HCT116 (cell line): ENCODE data around the gene RETSAT. TPM values are rescaled to one million over a fixed set of nuclear protein-coding genes. Genes with fewer than 3 reads are reported as not detected.
"Not testable (repeated sequence)": the region's sequence is repeated elsewhere in the genome, so short reads cannot be mapped to it uniquely, and the experiment has no call there.

Experiments used
- ATAC-seq: fragments of 200-7000 bp; cut with Tn5 transposase; 2 replicates; pipeline ENCODE4 v1.9.1; 2020; ENCODE audit warnings: mild to moderate bottlenecking, moderate library complexity
- BruUV-seq: library from RNA; stranded (reverse); fragments of 400-500 nt; replicated peaks from 2 replicates; lab custom pipeline; 2021; lab: Mats Ljungman, UMichigan
- CTCF ChIA-PET: fragments of 300-600 bp; sonication (Branson Sonifier 250); formaldehyde crosslinking; loops from one replicate; lab custom pipeline; 2021; ENCODE audit warnings: antibody characterized with exemption; lab: Charles Lee
- POLR2A ChIA-PET: fragments of 300-600, 350-600 bp; sonication (Branson Sonifier 250); formaldehyde crosslinking; loops from one replicate; lab custom pipeline; 2021; ENCODE audit warnings: antibody characterized with exemption; lab: Charles Lee
- RAD21 ChIA-PET, 2 experiments: fragments of 300-600 bp; sonication (Branson Sonifier 250); formaldehyde crosslinking; loops; one replicate each; lab custom pipeline; 2023; ENCODE audit warnings: low total read pairs in 2 of 2; ENCODE audit not compliant: uncharacterized antibody in 2 of 2, unreplicated experiment in 2 of 2, low non-redundant PET in 1 of 2; lab: Charles Lee
- DNase-seq: peaks from one replicate; pipeline ENCODE4 v3.0.0-alpha.2; 2010; ENCODE audit warnings: low read depth, low spot score
- H2AFZ ChIP-seq: fragments of 200-600 bp; shearing (Covaris generic), sonication (generic); 2 replicates; pipeline ENCODE4 v1.6.1; 2017; ENCODE audit warnings: low read depth, mixed run types, mixed read lengths, antibody characterized with exemption, low read length; ENCODE audit not compliant: poor library complexity, severe bottlenecking
- H3K27ac ChIP-seq: 2 replicates; pipeline ENCODE4 v1.5.1; 2012; ENCODE audit warnings: low read depth, low read length
- H3K27me3 ChIP-seq: fragments of 200-600 bp; sonication (generic); 2 replicates; pipeline ENCODE4 v1.6.1; 2016; ENCODE audit warnings: mixed run types, low read length, mixed read lengths; ENCODE audit not compliant: insufficient read depth
- H3K36me3 ChIP-seq, 2 experiments: fragments of 200-500 bp in 1 of 2; fragments of 200-600 bp in 1 of 2; sonication (Bioruptor generic) in 1 of 2; sonication (generic) in 1 of 2; 2 replicates each; pipeline versions ENCODE4 v1.5.1 to v1.6.1; 2014 to 2016; ENCODE audit warnings: low read length in 2 of 2, inconsistent platforms in 1 of 2, mixed read lengths in 1 of 2, mixed run types in 1 of 2; ENCODE audit not compliant: insufficient read depth in 2 of 2, control insufficient read depth in 1 of 2
- H3K4me1 ChIP-seq, 2 experiments: fragments of 200-600 bp in 1 of 2; sonication (generic) in 1 of 2; 2 replicates each; pipeline versions ENCODE4 v1.5.1 to v1.6.1; 2012 to 2017; ENCODE audit warnings: low read length in 2 of 2, inconsistent platforms in 1 of 2, mild to moderate bottlenecking in 1 of 2, mixed read lengths in 1 of 2, mixed run types in 1 of 2, moderate library complexity in 1 of 2; ENCODE audit not compliant: insufficient read depth in 2 of 2, control insufficient read depth in 1 of 2
- H3K4me2 ChIP-seq: fragments of 200-600 bp; sonication (generic); 2 replicates; pipeline ENCODE4 v1.6.1; 2017; ENCODE audit warnings: mixed run types, low read length, mixed read lengths
- H3K4me3 ChIP-seq, 2 experiments: fragments of 200-600 bp in 1 of 2; sonication (generic) in 1 of 2; replicated peaks in 1 of 2; 2 replicates each; pipeline ENCODE4 v1.5.1; 2011 to 2016; ENCODE audit warnings: low read length in 2 of 2, control low read depth in 1 of 2, low read depth in 1 of 2, mild to moderate bottlenecking in 1 of 2, mixed read lengths in 1 of 2, mixed run types in 1 of 2
- H3K79me2 ChIP-seq: fragments of 200-600 bp; sonication (generic); 2 replicates; pipeline ENCODE4 v1.6.1; 2017; ENCODE audit warnings: mild to moderate bottlenecking, mixed run types, low read length, moderate library complexity, mixed read lengths; ENCODE audit not compliant: insufficient read depth
- H3K9ac ChIP-seq: fragments of 200-600 bp; sonication (generic); 2 replicates; pipeline ENCODE4 v1.6.1; 2016; ENCODE audit warnings: low read length, mixed read lengths
- H3K9me2 ChIP-seq: fragments of 200-600 bp; sonication (generic), shearing (Covaris generic); 2 replicates; pipeline ENCODE4 v1.6.1; 2017; ENCODE audit warnings: mixed run types, mild to moderate bottlenecking, moderate library complexity; ENCODE audit not compliant: insufficient read depth
- H3K9me3 ChIP-seq, 2 experiments: fragments of 200-500 bp in 1 of 2; fragments of 200-600 bp in 1 of 2; sonication (Bioruptor generic) in 1 of 2; sonication (generic) in 1 of 2; 2 replicates each; pipeline ENCODE4 v1.6.1; 2014 to 2017; ENCODE audit warnings: low read length in 2 of 2, mixed read lengths in 2 of 2, inconsistent platforms in 1 of 2, low read depth in 1 of 2, mild to moderate bottlenecking in 1 of 2, mixed run types in 1 of 2, moderate library complexity in 1 of 2; ENCODE audit not compliant: control insufficient read depth in 1 of 2, insufficient read depth in 1 of 2
- H4K20me1 ChIP-seq: fragments of 200-600 bp; sonication (generic), shearing (Covaris generic); 2 replicates; pipeline ENCODE4 v1.6.1; 2017; ENCODE audit warnings: mixed run types, mild to moderate bottlenecking, moderate library complexity; ENCODE audit not compliant: insufficient read depth
- CBX3 ChIP-seq: IDR thresholded peaks from 2 replicates; pipeline ENCODE4 v1.6.1; 2012; ENCODE audit warnings: low read depth
- CEBPB ChIP-seq: IDR thresholded peaks from 2 replicates; pipeline ENCODE4 v1.6.1; 2012; ENCODE audit warnings: low read depth
- ELF1 ChIP-seq: IDR thresholded peaks from 2 replicates; pipeline ENCODE4 v1.6.1; 2012; ENCODE audit warnings: low read depth, borderline replicate concordance
- EZH2 ChIP-seq: fragments of 200-600 bp; sonication (generic); IDR thresholded peaks from 2 replicates; pipeline ENCODE4 v1.6.1; 2017; ENCODE audit warnings: antibody characterized with exemption, mixed run types
- RAD21 ChIP-seq: IDR thresholded peaks from 2 replicates; pipeline ENCODE4 v1.6.1; 2012; ENCODE audit warnings: low read depth, mild to moderate bottlenecking
- SRF ChIP-seq: IDR thresholded peaks from 2 replicates; pipeline ENCODE4 v1.6.1; 2012; ENCODE audit warnings: low read depth
- YY1 ChIP-seq: IDR thresholded peaks from 2 replicates; pipeline ENCODE4 v1.6.1; 2011; ENCODE audit warnings: low read length, low read depth, moderate library complexity, mild to moderate bottlenecking; ENCODE audit not compliant: insufficient replicate concordance; ENCODE audit errors: extremely low read depth
- intact Hi-C: fragments of 100-400 bp; cut with micrococcal nuclease; formaldehyde crosslinking; loops from 2 replicates; pipeline ENCODE4 v1.10.0; 2022
- total RNA-seq: library from RNA; stranded (reverse); gene quantifications from one replicate; pipeline ENCODE4 v1.2.1, GENCODE V29; 2021; ENCODE audit not compliant: unreplicated experiment
- TF ChIP-seq, protein P1 (sequence below): IDR thresholded peaks from 2 replicates; pipeline ENCODE4 v1.6.1; 2012; ENCODE audit warnings: low read depth

Gene RETSAT
- total RNA-seq, 1 experiment from 2014 or later: 59.7 TPM

DNA sequence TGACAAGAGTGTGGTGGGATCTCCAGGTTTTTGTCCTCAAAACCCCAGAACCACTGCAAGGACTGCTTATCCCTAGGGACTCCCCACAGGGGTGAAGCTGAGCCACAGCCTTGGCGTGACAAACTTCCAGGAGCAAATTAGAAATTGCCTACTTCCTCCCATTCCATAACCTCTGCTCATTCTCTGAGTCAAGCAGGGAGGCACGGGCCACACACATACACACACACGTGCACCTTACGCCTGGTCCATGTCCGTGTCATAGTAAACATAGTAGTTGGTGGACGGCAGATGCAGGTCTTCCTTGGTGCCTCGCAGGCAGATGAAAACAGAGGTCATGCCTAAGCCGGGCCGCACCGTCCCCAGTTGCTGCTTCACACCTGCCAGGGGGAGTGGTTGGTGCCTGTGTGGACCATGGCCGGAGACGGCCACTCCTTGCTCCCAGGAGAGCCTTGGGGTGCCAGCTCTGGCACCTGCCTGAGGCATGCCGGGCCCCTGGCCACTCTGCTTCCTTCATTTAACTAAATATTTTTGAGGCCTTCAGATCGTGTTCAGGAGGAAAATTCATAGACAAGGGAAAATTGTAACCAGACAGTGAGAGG, 9.9 kb downstream of the RETSAT start:
- Histone ChIP-seq H3K9ac (no peak overlapping the region), H3K9me2 (no peaks in the 10 kb centered on the region), H3K9me3 (no peaks in the 10 kb centered on the region), H2AFZ (no peak overlapping the region), H3K27me3 (no peaks in the 10 kb centered on the region), H3K4me2 (no peak overlapping the region), H3K4me1 (no peaks in the 10 kb centered on the region), H3K79me2 (no peaks in the 10 kb centered on the region), H3K27ac (no peak overlapping the region), H3K36me3 (peaks cover 8 to 24% of the 10 kb centered on the region in 2 experiments; a peak in 3 of 4 replicates), H3K4me3 (no peak overlapping the region), H4K20me1 (no peaks in the 10 kb centered on the region)
- no peak for ATAC-seq
- TF ChIP-seq EZH2 (no peak), SRF (no peak), ELF1 (no peak), CBX3 (no peak), YY1 (no peak), RAD21 (no peak), CEBPB (no peak)
- TF ChIP-seq, protein P1, sequence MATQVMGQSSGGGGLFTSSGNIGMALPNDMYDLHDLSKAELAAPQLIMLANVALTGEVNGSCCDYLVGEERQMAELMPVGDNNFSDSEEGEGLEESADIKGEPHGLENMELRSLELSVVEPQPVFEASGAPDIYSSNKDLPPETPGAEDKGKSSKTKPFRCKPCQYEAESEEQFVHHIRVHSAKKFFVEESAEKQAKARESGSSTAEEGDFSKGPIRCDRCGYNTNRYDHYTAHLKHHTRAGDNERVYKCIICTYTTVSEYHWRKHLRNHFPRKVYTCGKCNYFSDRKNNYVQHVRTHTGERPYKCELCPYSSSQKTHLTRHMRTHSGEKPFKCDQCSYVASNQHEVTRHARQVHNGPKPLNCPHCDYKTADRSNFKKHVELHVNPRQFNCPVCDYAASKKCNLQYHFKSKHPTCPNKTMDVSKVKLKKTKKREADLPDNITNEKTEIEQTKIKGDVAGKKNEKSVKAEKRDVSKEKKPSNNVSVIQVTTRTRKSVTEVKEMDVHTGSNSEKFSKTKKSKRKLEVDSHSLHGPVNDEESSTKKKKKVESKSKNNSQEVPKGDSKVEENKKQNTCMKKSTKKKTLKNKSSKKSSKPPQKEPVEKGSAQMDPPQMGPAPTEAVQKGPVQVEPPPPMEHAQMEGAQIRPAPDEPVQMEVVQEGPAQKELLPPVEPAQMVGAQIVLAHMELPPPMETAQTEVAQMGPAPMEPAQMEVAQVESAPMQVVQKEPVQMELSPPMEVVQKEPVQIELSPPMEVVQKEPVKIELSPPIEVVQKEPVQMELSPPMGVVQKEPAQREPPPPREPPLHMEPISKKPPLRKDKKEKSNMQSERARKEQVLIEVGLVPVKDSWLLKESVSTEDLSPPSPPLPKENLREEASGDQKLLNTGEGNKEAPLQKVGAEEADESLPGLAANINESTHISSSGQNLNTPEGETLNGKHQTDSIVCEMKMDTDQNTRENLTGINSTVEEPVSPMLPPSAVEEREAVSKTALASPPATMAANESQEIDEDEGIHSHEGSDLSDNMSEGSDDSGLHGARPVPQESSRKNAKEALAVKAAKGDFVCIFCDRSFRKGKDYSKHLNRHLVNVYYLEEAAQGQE: no peak
- intact Hi-C loops: no loop called here
- ChIA-PET RAD21 (no interaction called here), POLR2A (no interaction called here), CTCF (no interaction called here)
- no TSS peak for BruUV-seq
- DNase-seq: no peak

DNA sequence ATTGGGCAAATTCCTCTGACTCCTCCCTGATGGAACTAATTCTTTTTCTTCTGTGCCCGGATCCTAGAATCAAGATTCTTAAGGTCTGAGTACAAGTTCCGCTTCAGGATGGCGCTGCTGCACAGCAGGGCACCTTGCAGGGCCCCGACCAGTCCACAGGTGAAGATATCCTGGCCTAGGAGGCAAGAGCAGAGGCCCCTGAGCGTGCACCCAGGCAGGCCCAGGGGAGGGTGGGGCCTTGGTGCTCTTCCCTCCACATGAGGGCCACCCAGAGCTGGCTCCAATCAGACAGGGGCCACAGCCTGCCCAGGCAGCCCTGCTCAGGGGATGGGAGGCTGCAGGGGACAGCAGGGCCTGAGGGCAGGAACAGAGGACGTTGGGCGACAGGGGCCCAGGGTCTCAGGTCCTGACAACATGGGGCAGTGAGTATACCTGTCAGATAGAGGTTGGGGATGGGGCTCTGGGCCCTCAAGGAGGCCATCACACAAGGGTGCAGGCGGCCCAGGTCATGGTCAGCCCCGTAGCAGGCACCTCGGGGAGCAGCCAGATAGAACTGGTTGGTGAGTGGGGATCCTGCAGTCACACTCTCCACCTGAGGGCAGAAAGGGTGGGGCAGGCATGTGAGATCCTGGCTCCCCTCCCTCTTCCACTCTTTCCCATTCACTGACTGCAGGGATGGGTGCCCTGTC, 11.0 kb downstream of the RETSAT start:
- H3K9ac ChIP-seq, H3K27ac ChIP-seq, POLR2A ChIA-PET, H3K4me3 ChIP-seq, H4K20me1 ChIP-seq, H2AFZ ChIP-seq, intact Hi-C loops, H3K4me2 ChIP-seq, CTCF ChIA-PET, RAD21 ChIA-PET, H3K79me2 ChIP-seq, H3K9me3 ChIP-seq, DNase-seq, H3K4me1 ChIP-seq, H3K9me2 ChIP-seq, H3K27me3 ChIP-seq: not testable (repeated sequence)
- BruUV-seq: TSS peak; percentile 67
- peak; percentile 51 for ATAC-seq
- peaks cover 4 to 22% of the 10 kb centered on the region in 2 experiments; a peak in 2 of 4 replicates for H3K36me3 ChIP-seq
